Left cardiac atrium (tissue), 4 donors: ENCODE data around the gene IL12RB2. TPM values are rescaled to one million over a fixed set of nuclear protein-coding genes. Genes with fewer than 3 reads are reported as not detected.

ENCODE experiments used
- ATAC-seq, 2 donors: fragments of 200-7000 bp; cut with Tn5 transposase; one replicate each; pipeline ENCODE4 v1.9.1; 2020; ENCODE audit warnings: mild to moderate bottlenecking in 2 of 2, moderate library complexity in 2 of 2
- DNase-seq: peaks from one replicate; pipeline ENCODE4 v3.0.0-alpha.2; 2020
- intact Hi-C, 2 donors: fragments of 100-400 bp; cut with DNase I; formaldehyde crosslinking; loops; one replicate each; pipeline versions ENCODE4 v1.14.1 to v1.15.1; 2022 to 2023
- long read RNA-seq: library from polyadenylated mRNA; unstranded; transcript quantifications from one replicate; pipeline ENCODE4 v2.0.0, GENCODE V29; 2021
- total RNA-seq, 2 donors: library from RNA; stranded (reverse); fragmentation: NEBNext Ultra II Directional; extraction: Animal tissue kit (Norgen Biotek cat#: 25700); gene quantifications; one replicate each; pipeline ENCODE4 v1.2.1, GENCODE V29; 2021
- donor health status: DM: no; HTN: yes; CAD: no.
- donor health status: DM: no; HTN: yes; CAD: no; lungs with severe emphysema.
- donor health status: DM: yes; HTN: yes; CAD: no.
- donor health status: Dilated cardiomyopathy.

IL12RB2 gene
- 1 to 10 TPM in 1 of 2 donors, under 1 TPM in 1; 0.63 to 2.9 TPM for total RNA-seq
- long read RNA-seq, partial matches to known transcripts, result 0 of 1 reads
- long read RNA-seq, other reads (novel, unspliced or antisense), result 1 of 1 reads

GRCh38 chr1:67307251-67308060, at the start of gene IL12RB2:
TSS of gene IL12RB2 (plus strand) at chr1:67307873. CDS start at chr1:67320369, 12,496 bp downstream.
- ATAC-seq (peak; percentile 55 to 82), DNase-seq (no peak)
- intact Hi-C loops, result no loop called here

- DNase-seq (no peak), ATAC-seq (no peak)
- intact Hi-C loops, result no loop called here
These were observed 46.0 kb upstream of the IL12RB2 start for GRCh38 chr1:67261680-67262079.

GRCh38 chr1:67262735-67263134, 44.9 kb upstream of the IL12RB2 start:
- ATAC-seq, result no peak
- DNase-seq, result no peak
- intact Hi-C loops, result no loop called here

GRCh38 chr1:67264152-67264551, 43.5 kb upstream of the IL12RB2 start:
- ATAC-seq, result no peak
- intact Hi-C loops, result no loop called here
- no peak for DNase-seq

GRCh38 chr1:67264899-67265298, 42.8 kb upstream of the IL12RB2 start:
- DNase-seq (no peak), ATAC-seq (no peak)
- intact Hi-C loops, result no loop called here

- no peak for ATAC-seq
- intact Hi-C loops, result no loop called here
- DNase-seq, result no peak
These were observed 38.6 kb upstream of the IL12RB2 start for GRCh38 chr1:67269061-67269460.

- DNase-seq (no peak), ATAC-seq (no peak)
- intact Hi-C loops, result no loop called here
These were observed 37.1 kb upstream of the IL12RB2 start for GRCh38 chr1:67270541-67270940.

GRCh38 chr1:67273591-67273990, 34.1 kb upstream of the IL12RB2 start:
- no peak for DNase-seq
- ATAC-seq, result no peak
- intact Hi-C loops, result no loop called here

GRCh38 chr1:67274623-67275325, 32.9 kb upstream of the IL12RB2 start:
- intact Hi-C loops, result no loop called here
- DNase-seq (no peak), ATAC-seq (no peak)

- no peak for DNase-seq
- intact Hi-C loops, result no loop called here
- no peak for ATAC-seq
These were observed 27.0 kb upstream of the IL12RB2 start for GRCh38 chr1:67280696-67281095.

- no peak for ATAC-seq
- intact Hi-C loops, result no loop called here
- no peak for DNase-seq
These were observed 26.4 kb upstream of the IL12RB2 start for GRCh38 chr1:67281244-67281643.

- intact Hi-C loops, result no loop called here
- no peak for ATAC-seq
- no peak for DNase-seq
These were observed 21.7 kb upstream of the IL12RB2 start for GRCh38 chr1:67285780-67286488.

GRCh38 chr1:67290236-67290635, 17.4 kb upstream of the IL12RB2 start:
- DNase-seq, result no peak
- intact Hi-C loops, result no loop called here
- ATAC-seq, result no peak

GRCh38 chr1:67294836-67295617, 12.6 kb upstream of the IL12RB2 start:
- no peak for ATAC-seq
- DNase-seq, result no peak
- intact Hi-C loops, result no loop called here

- no peak for DNase-seq
- intact Hi-C loops, result no loop called here
- no peak for ATAC-seq
These were observed 8.9 kb upstream of the IL12RB2 start for GRCh38 chr1:67298762-67299161.

GRCh38 chr1:67299296-67299695, 8.4 kb upstream of the IL12RB2 start:
- DNase-seq (no peak), ATAC-seq (no peak)
- intact Hi-C loops, result no loop called here

- intact Hi-C loops, result no loop called here
These were observed 7.1 kb upstream of the IL12RB2 start for GRCh38 chr1:67300561-67300960.

GRCh38 chr1:67304023-67304422, 3.6 kb upstream of the IL12RB2 start:
- ATAC-seq (no peak), DNase-seq (no peak)
- intact Hi-C loops, result no loop called here

More at GRCh38 chr1:67300561-67300960, 7.1 kb upstream of the IL12RB2 start:
- DNase-seq (no peak), ATAC-seq (no peak)

GRCh38 chr1:67306547-67306946, 1.1 kb upstream of the IL12RB2 start:
- intact Hi-C loops, result no loop called here
- no peak for ATAC-seq
- DNase-seq, result no peak
